Breast epithelium (tissue), 4 donors: ENCODE measurements around the gene MOSMO. TPM values are rescaled to one million over a fixed set of nuclear protein-coding genes. Genes with fewer than 3 reads are reported as not detected.

Experiments used
- DNase-seq, 2 donors: peaks; one replicate each; pipeline ENCODE4 v3.0.0-alpha.2; 2019; ENCODE audit warnings: low spot score in 2 of 2
- H3K27ac ChIP-seq, 2 donors: fragments of 200-600 bp; sonication (generic) in 1 of 2; one replicate each; pipeline ENCODE4 v1.5.1; 2016 to 2019; ENCODE audit warnings: mild to moderate bottlenecking in 1 of 2
- H3K27me3 ChIP-seq, 2 donors: fragments of 200-600 bp; sonication (generic) in 1 of 2; one replicate each; pipeline versions ENCODE4 v1.5.1 to v1.6.0; 2017 to 2019; ENCODE audit warnings: control low read depth in 1 of 2, mild to moderate bottlenecking in 1 of 2
- H3K36me3 ChIP-seq: fragments of 200-600 bp; one replicate; pipeline ENCODE4 v1.5.1; 2019
- H3K4me1 ChIP-seq, 2 donors: fragments of 200-600 bp; sonication (generic); one replicate each; pipeline ENCODE4 v1.5.1; 2016 to 2019; ENCODE audit warnings: control low read depth in 1 of 2
- H3K4me3 ChIP-seq, 3 donors: fragments of 200-600 bp; sonication (generic); 1 replicate in 2 of 3; 2 replicates in 1 of 3; pipeline ENCODE4 v1.5.1; 2016 to 2019; ENCODE audit warnings: mild to moderate bottlenecking in 3 of 3, moderate library complexity in 2 of 3
- H3K9me3 ChIP-seq, 2 donors: fragments of 200-600 bp; sonication (generic) in 1 of 2; one replicate each; pipeline ENCODE4 v1.5.1; 2016 to 2019; ENCODE audit warnings: control low read depth in 1 of 2
- POLR2A ChIP-seq: fragments of 450-650 bp; IDR thresholded peaks from one replicate; pipeline ENCODE4 v1.6.1; 2016; ENCODE audit warnings: antibody characterized with exemption, mild to moderate bottlenecking, moderate library complexity
- POLR2AphosphoS5 ChIP-seq, 3 donors: sonication (generic); formaldehyde crosslinking; IDR thresholded peaks; one replicate each; pipeline ENCODE4 v1.6.1; 2017; ENCODE audit warnings: antibody characterized with exemption in 3 of 3
- intact Hi-C: fragments of 100-400 bp; cut with DNase I; formaldehyde crosslinking; loops from one replicate; pipeline ENCODE4 v1.15.1; 2023; ENCODE audit warnings: low total_unique reads
- total RNA-seq, 3 donors: library from RNA; depleted of rRNA; stranded (reverse); fragments of >200 nt; gene quantifications; one replicate each; pipeline ENCODE4 v1.1.0, GENCODE V29; 2016
- TF ChIP-seq, protein P1 (sequence below), 3 donors: fragments of 450-650 bp; IDR thresholded peaks; one replicate each; pipeline ENCODE4 v1.5.1; 2016 to 2017; ENCODE audit warnings: antibody characterized with exemption in 3 of 3, mild to moderate bottlenecking in 3 of 3, moderate library complexity in 3 of 3

The MOSMO gene
- total RNA-seq, 3 donors from 2014 or later: 19.7 to 31.5 (median 29.5) TPM

DNA sequence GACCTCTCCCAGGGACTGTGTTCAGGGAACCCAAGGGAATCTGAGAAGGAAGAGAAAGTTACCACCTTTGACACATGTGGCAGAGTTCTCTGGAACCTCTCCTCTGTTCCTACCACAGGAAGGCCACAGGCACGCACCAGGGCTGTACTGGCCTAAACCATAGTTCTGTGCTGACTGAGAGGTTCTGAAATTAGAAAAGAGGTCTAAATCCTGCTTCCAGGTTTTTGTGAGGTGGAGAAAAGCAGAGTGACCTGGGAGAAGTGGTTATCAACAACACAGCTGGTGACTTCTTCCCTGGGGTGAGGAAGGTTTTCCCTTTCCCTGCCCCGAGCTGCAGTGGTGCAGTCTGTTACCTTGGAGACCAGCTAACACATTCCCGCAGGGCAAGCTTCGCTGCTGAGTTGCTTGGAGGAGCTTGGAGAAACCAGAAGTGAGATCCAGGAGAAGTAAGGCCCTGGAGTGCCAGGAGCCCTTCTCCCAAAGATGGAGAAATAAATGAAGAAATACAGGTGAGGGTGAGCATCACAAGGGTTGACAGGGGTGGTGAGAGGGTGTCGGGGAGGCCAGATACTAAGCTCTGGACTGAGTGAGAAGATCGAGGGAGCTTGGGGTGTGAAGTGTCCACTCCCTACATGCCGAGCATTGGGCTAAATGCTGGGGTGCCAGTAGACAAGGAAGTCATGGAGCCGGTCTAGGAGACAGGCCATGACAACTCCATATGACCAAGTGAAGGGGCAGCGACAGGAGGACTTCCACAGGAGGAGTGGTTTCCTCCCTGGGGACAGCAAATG, 84.4 kb downstream of the MOSMO start, which contains the start of gene VWA3A:
Gene VWA3A, plus strand, starts transcription at position 399 of the 791 bp plus-strand sequence. Its CDS starts 97 bp downstream, at position 496.
- H3K27me3 ChIP-seq: no peaks in the 10 kb centered on the region
- H3K9me3 ChIP-seq: no peaks in the 10 kb centered on the region
- TF ChIP-seq POLR2AphosphoS5 (IDR thresholded peaks at IDR 0.05): no peak
- TF ChIP-seq POLR2A: no peak
- TF ChIP-seq, protein P1, sequence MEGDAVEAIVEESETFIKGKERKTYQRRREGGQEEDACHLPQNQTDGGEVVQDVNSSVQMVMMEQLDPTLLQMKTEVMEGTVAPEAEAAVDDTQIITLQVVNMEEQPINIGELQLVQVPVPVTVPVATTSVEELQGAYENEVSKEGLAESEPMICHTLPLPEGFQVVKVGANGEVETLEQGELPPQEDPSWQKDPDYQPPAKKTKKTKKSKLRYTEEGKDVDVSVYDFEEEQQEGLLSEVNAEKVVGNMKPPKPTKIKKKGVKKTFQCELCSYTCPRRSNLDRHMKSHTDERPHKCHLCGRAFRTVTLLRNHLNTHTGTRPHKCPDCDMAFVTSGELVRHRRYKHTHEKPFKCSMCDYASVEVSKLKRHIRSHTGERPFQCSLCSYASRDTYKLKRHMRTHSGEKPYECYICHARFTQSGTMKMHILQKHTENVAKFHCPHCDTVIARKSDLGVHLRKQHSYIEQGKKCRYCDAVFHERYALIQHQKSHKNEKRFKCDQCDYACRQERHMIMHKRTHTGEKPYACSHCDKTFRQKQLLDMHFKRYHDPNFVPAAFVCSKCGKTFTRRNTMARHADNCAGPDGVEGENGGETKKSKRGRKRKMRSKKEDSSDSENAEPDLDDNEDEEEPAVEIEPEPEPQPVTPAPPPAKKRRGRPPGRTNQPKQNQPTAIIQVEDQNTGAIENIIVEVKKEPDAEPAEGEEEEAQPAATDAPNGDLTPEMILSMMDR (IDR thresholded peaks at IDR 0.05): no peak
- no peaks in the 10 kb centered on the region for H3K36me3 ChIP-seq
- H3K4me3 ChIP-seq: no peak within 1 kb of the TSS
- no peak for DNase-seq
- intact Hi-C loops: no loop called here
- peak within 1 kb of the TSS in 1 of 2 donors; percentile 14 for H3K27ac ChIP-seq
- H3K4me1 ChIP-seq: no peaks in the 10 kb centered on the region

DNA sequence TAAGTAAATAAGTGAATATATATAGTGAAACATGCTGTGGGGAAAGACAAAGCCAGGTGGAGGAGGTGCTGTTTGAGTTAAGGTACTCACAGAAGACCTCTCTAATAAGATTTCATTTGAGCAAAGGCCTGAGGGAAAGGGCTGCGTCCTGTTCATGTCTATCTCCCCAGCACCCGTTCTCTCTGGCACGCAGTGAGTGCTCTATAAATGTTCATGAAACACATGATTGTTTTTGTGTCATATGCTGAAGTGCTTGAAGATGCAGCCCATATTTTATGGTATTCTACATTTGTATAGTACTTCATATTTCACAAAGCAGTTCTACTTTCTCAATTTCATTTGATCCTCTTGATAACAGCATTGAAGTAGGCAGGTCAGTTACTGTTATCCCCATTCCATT, 85.4 kb downstream of the MOSMO start:
- Histone ChIP-seq H3K4me3 (no peak overlapping the region), H3K27me3 (no peaks in the 10 kb centered on the region), H3K9me3 (no peaks in the 10 kb centered on the region), H3K4me1 (no peaks in the 10 kb centered on the region), H3K36me3 (no peaks in the 10 kb centered on the region), H3K27ac (no peak overlapping the region)
- DNase-seq: no peak
- intact Hi-C loops: no loop called here
- no peak for TF ChIP-seq POLR2AphosphoS5 (IDR thresholded peaks at IDR 0.05)
- TF ChIP-seq, protein P1 (IDR thresholded peaks at IDR 0.05): no peak
- no peak for TF ChIP-seq POLR2A

DNA sequence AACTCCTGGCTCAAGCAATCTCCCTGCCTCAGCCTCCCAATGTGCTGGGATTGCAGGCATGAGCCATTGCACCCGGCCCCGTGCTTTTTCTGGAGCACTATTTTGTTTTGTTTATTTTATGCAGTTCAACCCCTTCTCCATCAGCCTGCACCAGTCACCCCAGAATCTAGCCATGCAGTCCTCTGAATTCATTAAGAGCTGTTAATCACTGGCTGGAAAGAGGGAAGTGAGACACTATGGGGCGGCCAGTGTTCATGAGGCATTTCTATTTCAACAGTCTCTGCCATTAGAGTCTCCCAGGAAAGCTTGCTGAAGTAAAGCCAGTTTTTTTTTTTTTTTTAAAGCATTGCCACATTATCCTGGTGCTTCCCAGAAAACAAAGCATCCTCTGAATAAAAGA, 86.1 kb downstream of the MOSMO start:
- intact Hi-C loops: no loop called here
- H3K27ac ChIP-seq: no peak overlapping the region
- no peaks in the 10 kb centered on the region for H3K27me3 ChIP-seq
- H3K4me3 ChIP-seq: no peak overlapping the region
- H3K36me3 ChIP-seq: no peaks in the 10 kb centered on the region
- DNase-seq: no peak
- TF ChIP-seq POLR2AphosphoS5 (IDR thresholded peaks at IDR 0.05) (no peak), POLR2A (no peak)
- TF ChIP-seq, protein P1 (IDR thresholded peaks at IDR 0.05): no peak
- no peaks in the 10 kb centered on the region for H3K9me3 ChIP-seq
- no peaks in the 10 kb centered on the region for H3K4me1 ChIP-seq

DNA sequence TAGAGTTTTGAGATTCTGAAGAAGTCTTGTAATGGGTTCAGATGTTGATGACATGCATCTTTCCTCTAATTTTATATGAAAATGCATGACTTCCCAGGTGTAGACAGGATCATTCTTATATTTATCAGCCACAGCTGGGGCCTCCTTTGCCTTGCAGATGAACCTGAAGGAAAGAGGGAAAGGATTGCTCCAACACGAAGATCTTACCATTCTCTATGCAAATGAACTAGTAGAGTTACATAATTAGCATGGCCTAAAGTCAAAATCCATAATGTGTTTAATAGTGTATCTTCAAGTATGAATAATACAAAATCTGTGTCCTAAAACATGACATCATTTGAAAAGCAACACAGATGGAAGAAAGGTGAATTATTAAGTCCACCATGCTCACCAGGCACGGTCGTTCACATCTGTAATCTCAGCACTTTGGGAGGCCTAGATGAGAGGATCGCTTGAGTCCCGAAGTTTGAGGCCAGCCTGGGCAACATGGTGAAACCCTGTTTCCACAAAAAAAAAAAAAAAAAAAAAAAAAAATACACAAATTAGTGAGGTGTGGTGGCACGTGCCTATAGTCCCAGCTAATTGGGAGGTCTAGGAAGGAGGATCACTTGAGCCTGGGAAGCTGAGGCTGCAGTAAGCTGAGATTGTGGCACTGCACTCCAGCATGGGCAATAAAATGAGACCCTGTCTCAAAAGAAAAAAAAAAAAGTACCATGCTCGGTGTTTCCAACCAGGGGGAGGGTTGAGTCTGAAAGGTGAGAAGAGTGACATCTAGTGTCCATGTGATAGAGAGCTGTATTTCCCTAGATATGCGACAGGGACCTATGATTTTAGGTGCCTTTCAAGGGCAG, 90.7 kb downstream of the MOSMO start:
- intact Hi-C loops: no loop called here
- TF ChIP-seq, protein P1 (IDR thresholded peaks at IDR 0.05): peak in 2 of 3 donors; percentile 34 to 35
- no peak for TF ChIP-seq POLR2AphosphoS5 (IDR thresholded peaks at IDR 0.05)
- Histone ChIP-seq H3K36me3 (no peaks in the 10 kb centered on the region), H3K4me1 (no peaks in the 10 kb centered on the region), H3K4me3 (no peak overlapping the region), H3K27ac (no peak overlapping the region), H3K27me3 (no peaks in the 10 kb centered on the region), H3K9me3 (no peaks in the 10 kb centered on the region)
- no peak for DNase-seq
